ENCODE results near the gene SPAG16. TPM values are rescaled to one million over a fixed set of nuclear protein-coding genes. Genes with fewer than 3 reads are reported as not detected.
A peak's percentile ranks its signal among the peaks of the same experiment; 100 is the strongest.

Gene SPAG16
- total RNA-seq, 2 donors from 2014 or later = 15.5 to 22.8 TPM

- no peaks in the 10 kb centered on the region for H3K9me3 ChIP-seq
- no peak for DNase-seq
- H3K4me3 ChIP-seq = no peak overlapping the region
- no peak for TF ChIP-seq POLR2A (IDR thresholded peaks at IDR 0.05)
- TF ChIP-seq, protein P1, sequence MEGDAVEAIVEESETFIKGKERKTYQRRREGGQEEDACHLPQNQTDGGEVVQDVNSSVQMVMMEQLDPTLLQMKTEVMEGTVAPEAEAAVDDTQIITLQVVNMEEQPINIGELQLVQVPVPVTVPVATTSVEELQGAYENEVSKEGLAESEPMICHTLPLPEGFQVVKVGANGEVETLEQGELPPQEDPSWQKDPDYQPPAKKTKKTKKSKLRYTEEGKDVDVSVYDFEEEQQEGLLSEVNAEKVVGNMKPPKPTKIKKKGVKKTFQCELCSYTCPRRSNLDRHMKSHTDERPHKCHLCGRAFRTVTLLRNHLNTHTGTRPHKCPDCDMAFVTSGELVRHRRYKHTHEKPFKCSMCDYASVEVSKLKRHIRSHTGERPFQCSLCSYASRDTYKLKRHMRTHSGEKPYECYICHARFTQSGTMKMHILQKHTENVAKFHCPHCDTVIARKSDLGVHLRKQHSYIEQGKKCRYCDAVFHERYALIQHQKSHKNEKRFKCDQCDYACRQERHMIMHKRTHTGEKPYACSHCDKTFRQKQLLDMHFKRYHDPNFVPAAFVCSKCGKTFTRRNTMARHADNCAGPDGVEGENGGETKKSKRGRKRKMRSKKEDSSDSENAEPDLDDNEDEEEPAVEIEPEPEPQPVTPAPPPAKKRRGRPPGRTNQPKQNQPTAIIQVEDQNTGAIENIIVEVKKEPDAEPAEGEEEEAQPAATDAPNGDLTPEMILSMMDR (IDR thresholded peaks at IDR 0.05) = no peak
- ATAC-seq = no peak
- no peaks in the 10 kb centered on the region for H3K27me3 ChIP-seq
- no peak overlapping the region for H3K27ac ChIP-seq
- H3K4me1 ChIP-seq = no peaks in the 10 kb centered on the region
- WGBS, 2 donors = 9 to 22% methylated on average over 1 of the region's 1 CpG
- H3K36me3 ChIP-seq (replicated peaks in 1 of 2; ENCODE audit: insufficient read depth in 1 of 2, low read depth in 2 of 2) = no peaks in the 10 kb centered on the region
- intact Hi-C loops (cut with DNase I) = no loop called here
These were observed 584.3 kb downstream of the SPAG16 start for GRCh38 chr2:213868526-213868925.

GRCh38 chr2:213885485-213885884 is 601.2 kb downstream of the SPAG16 start:
- peak; percentile 50 for ATAC-seq
- WGBS, 2 donors = 19 to 22% methylated on average over 3 of the region's 3 CpGs
- TF ChIP-seq, protein P1 (IDR thresholded peaks at IDR 0.05) = no peak
- TF ChIP-seq POLR2A (IDR thresholded peaks at IDR 0.05) = no peak
- no peaks in the 10 kb centered on the region for H3K9me3 ChIP-seq
- intact Hi-C loops (cut with DNase I) = no loop called here
- no peaks in the 10 kb centered on the region for H3K36me3 ChIP-seq (replicated peaks in 1 of 2; ENCODE audit: insufficient read depth in 1 of 2, low read depth in 2 of 2)
- no peaks in the 10 kb centered on the region for H3K4me1 ChIP-seq
- H3K27me3 ChIP-seq = no peaks in the 10 kb centered on the region
- no peak for DNase-seq
- no peak overlapping the region for H3K4me3 ChIP-seq
- no peak overlapping the region for H3K27ac ChIP-seq

DNA sequence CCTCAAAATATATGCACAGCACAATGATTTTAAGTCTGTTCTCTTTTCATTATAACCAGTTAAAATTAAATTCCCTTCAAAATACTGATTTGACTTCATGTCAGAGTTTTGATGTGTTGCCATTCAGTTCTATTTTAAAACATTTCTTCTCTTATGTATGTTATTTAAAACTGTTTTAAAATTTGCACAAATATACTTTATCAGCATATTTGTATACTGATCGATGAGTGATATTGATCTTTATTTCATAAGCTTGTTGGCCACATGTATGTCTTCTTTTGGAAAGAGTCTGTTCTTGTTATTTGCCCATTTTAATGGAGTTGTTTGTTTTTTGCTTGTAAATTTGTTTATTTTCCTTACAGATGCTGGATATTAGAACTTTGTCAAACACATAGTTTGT is 630.2 kb downstream of the SPAG16 start:
- no peaks in the 10 kb centered on the region for H3K4me1 ChIP-seq
- H3K4me3 ChIP-seq = no peak overlapping the region
- H3K27ac ChIP-seq = no peak overlapping the region
- TF ChIP-seq POLR2A (IDR thresholded peaks at IDR 0.05) = no peak
- TF ChIP-seq, protein P1 (IDR thresholded peaks at IDR 0.05) = no peak
- no peaks in the 10 kb centered on the region for H3K9me3 ChIP-seq
- 0 to 5% methylated on average over 1 of the region's 1 CpG for WGBS, 2 donors
- H3K27me3 ChIP-seq = no peaks in the 10 kb centered on the region
- no peak for DNase-seq
- ATAC-seq = no peak
- intact Hi-C loops (cut with DNase I) = no loop called here
- H3K36me3 ChIP-seq (replicated peaks in 1 of 2; ENCODE audit: insufficient read depth in 1 of 2, low read depth in 2 of 2) = no peaks in the 10 kb centered on the region

GRCh38 chr2:213920014-213920413 is 635.8 kb downstream of the SPAG16 start:
- H3K4me1 ChIP-seq = no peaks in the 10 kb centered on the region
- DNase-seq = no peak
- H3K36me3 ChIP-seq (replicated peaks in 1 of 2; ENCODE audit: insufficient read depth in 1 of 2, low read depth in 2 of 2) = no peaks in the 10 kb centered on the region
- H3K9me3 ChIP-seq = peaks cover 0 to 9% (median 0%) of the 10 kb centered on the region in 3 donors
- WGBS, 2 donors = 63 to 68% methylated on average over 3 of the region's 3 CpGs
- H3K27me3 ChIP-seq = no peaks in the 10 kb centered on the region
- no peak for ATAC-seq
- H3K4me3 ChIP-seq = no peak overlapping the region
- no peak overlapping the region for H3K27ac ChIP-seq
- TF ChIP-seq, protein P1 (IDR thresholded peaks at IDR 0.05) = no peak
- TF ChIP-seq POLR2A (IDR thresholded peaks at IDR 0.05) = no peak
- intact Hi-C loops (cut with DNase I) = no loop called here

GRCh38 chr2:213923543-213923942 is 639.3 kb downstream of the SPAG16 start:
- peak; percentile 33 for ATAC-seq
- no peak overlapping the region for H3K27ac ChIP-seq
- H3K36me3 ChIP-seq (replicated peaks in 1 of 2; ENCODE audit: insufficient read depth in 1 of 2, low read depth in 2 of 2) = no peaks in the 10 kb centered on the region
- peak in 3 of 4 donors; percentile 26 to 49 (median 48) for DNase-seq
- H3K27me3 ChIP-seq = no peaks in the 10 kb centered on the region
- intact Hi-C loops (cut with DNase I) = no loop called here
- no peak for TF ChIP-seq POLR2A (IDR thresholded peaks at IDR 0.05)
- TF ChIP-seq, protein P1 (IDR thresholded peaks at IDR 0.05) = no peak
- 58% methylated on average over 3 of the region's 3 CpGs; no CpG with 5 or more reads in 1 of the 2 donors for WGBS, 2 donors
- H3K4me1 ChIP-seq = no peaks in the 10 kb centered on the region
- peaks cover 0 to 9% (median 0%) of the 10 kb centered on the region in 3 donors for H3K9me3 ChIP-seq
- no peak overlapping the region for H3K4me3 ChIP-seq

All from body of pancreas (tissue), 4 donors.